HCT116 (cell line): ENCODE data around the gene USP10. TPM values are rescaled to one million over a fixed set of nuclear protein-coding genes. Genes with fewer than 3 reads are reported as not detected.

Experiments used
- ATAC-seq: fragments of 200-7000 bp; cut with Tn5 transposase; 2 replicates; pipeline ENCODE4 v1.9.1; 2020; ENCODE audit warnings: mild to moderate bottlenecking, moderate library complexity
- BruUV-seq: library from RNA; stranded (reverse); fragments of 400-500 nt; replicated peaks from 2 replicates; lab custom pipeline; 2021; lab: Mats Ljungman, UMichigan
- CTCF ChIA-PET: fragments of 300-600 bp; sonication (Branson Sonifier 250); formaldehyde crosslinking; loops from one replicate; lab custom pipeline; 2021; ENCODE audit warnings: antibody characterized with exemption; lab: Charles Lee
- POLR2A ChIA-PET: fragments of 300-600, 350-600 bp; sonication (Branson Sonifier 250); formaldehyde crosslinking; loops from one replicate; lab custom pipeline; 2021; ENCODE audit warnings: antibody characterized with exemption; lab: Charles Lee
- RAD21 ChIA-PET, 2 experiments: fragments of 300-600 bp; sonication (Branson Sonifier 250); formaldehyde crosslinking; loops; one replicate each; lab custom pipeline; 2023; ENCODE audit warnings: low total read pairs in 2 of 2; ENCODE audit not compliant: uncharacterized antibody in 2 of 2, unreplicated experiment in 2 of 2, low non-redundant PET in 1 of 2; lab: Charles Lee
- DNase-seq: peaks from one replicate; pipeline ENCODE4 v3.0.0-alpha.2; 2010; ENCODE audit warnings: low read depth, low spot score
- H2AFZ ChIP-seq: fragments of 200-600 bp; shearing (Covaris generic), sonication (generic); 2 replicates; pipeline ENCODE4 v1.6.1; 2017; ENCODE audit warnings: low read depth, mixed run types, mixed read lengths, antibody characterized with exemption, low read length; ENCODE audit not compliant: poor library complexity, severe bottlenecking
- H3K27ac ChIP-seq: 2 replicates; pipeline ENCODE4 v1.5.1; 2012; ENCODE audit warnings: low read depth, low read length
- H3K27me3 ChIP-seq: fragments of 200-600 bp; sonication (generic); 2 replicates; pipeline ENCODE4 v1.6.1; 2016; ENCODE audit warnings: mixed run types, low read length, mixed read lengths; ENCODE audit not compliant: insufficient read depth
- H3K36me3 ChIP-seq, 2 experiments: fragments of 200-500 bp in 1 of 2; fragments of 200-600 bp in 1 of 2; sonication (Bioruptor generic) in 1 of 2; sonication (generic) in 1 of 2; 2 replicates each; pipeline versions ENCODE4 v1.5.1 to v1.6.1; 2014 to 2016; ENCODE audit warnings: low read length in 2 of 2, inconsistent platforms in 1 of 2, mixed read lengths in 1 of 2, mixed run types in 1 of 2; ENCODE audit not compliant: insufficient read depth in 2 of 2, control insufficient read depth in 1 of 2
- H3K4me1 ChIP-seq, 2 experiments: fragments of 200-600 bp in 1 of 2; sonication (generic) in 1 of 2; 2 replicates each; pipeline versions ENCODE4 v1.5.1 to v1.6.1; 2012 to 2017; ENCODE audit warnings: low read length in 2 of 2, inconsistent platforms in 1 of 2, mild to moderate bottlenecking in 1 of 2, mixed read lengths in 1 of 2, mixed run types in 1 of 2, moderate library complexity in 1 of 2; ENCODE audit not compliant: insufficient read depth in 2 of 2, control insufficient read depth in 1 of 2
- H3K4me2 ChIP-seq: fragments of 200-600 bp; sonication (generic); 2 replicates; pipeline ENCODE4 v1.6.1; 2017; ENCODE audit warnings: mixed run types, low read length, mixed read lengths
- H3K4me3 ChIP-seq, 2 experiments: fragments of 200-600 bp in 1 of 2; sonication (generic) in 1 of 2; replicated peaks in 1 of 2; 2 replicates each; pipeline ENCODE4 v1.5.1; 2011 to 2016; ENCODE audit warnings: low read length in 2 of 2, control low read depth in 1 of 2, low read depth in 1 of 2, mild to moderate bottlenecking in 1 of 2, mixed read lengths in 1 of 2, mixed run types in 1 of 2
- H3K79me2 ChIP-seq: fragments of 200-600 bp; sonication (generic); 2 replicates; pipeline ENCODE4 v1.6.1; 2017; ENCODE audit warnings: mild to moderate bottlenecking, mixed run types, low read length, moderate library complexity, mixed read lengths; ENCODE audit not compliant: insufficient read depth
- H3K9ac ChIP-seq: fragments of 200-600 bp; sonication (generic); 2 replicates; pipeline ENCODE4 v1.6.1; 2016; ENCODE audit warnings: low read length, mixed read lengths
- H3K9me2 ChIP-seq: fragments of 200-600 bp; sonication (generic), shearing (Covaris generic); 2 replicates; pipeline ENCODE4 v1.6.1; 2017; ENCODE audit warnings: mixed run types, mild to moderate bottlenecking, moderate library complexity; ENCODE audit not compliant: insufficient read depth
- H3K9me3 ChIP-seq, 2 experiments: fragments of 200-500 bp in 1 of 2; fragments of 200-600 bp in 1 of 2; sonication (Bioruptor generic) in 1 of 2; sonication (generic) in 1 of 2; 2 replicates each; pipeline ENCODE4 v1.6.1; 2014 to 2017; ENCODE audit warnings: low read length in 2 of 2, mixed read lengths in 2 of 2, inconsistent platforms in 1 of 2, low read depth in 1 of 2, mild to moderate bottlenecking in 1 of 2, mixed run types in 1 of 2, moderate library complexity in 1 of 2; ENCODE audit not compliant: control insufficient read depth in 1 of 2, insufficient read depth in 1 of 2
- H4K20me1 ChIP-seq: fragments of 200-600 bp; sonication (generic), shearing (Covaris generic); 2 replicates; pipeline ENCODE4 v1.6.1; 2017; ENCODE audit warnings: mixed run types, mild to moderate bottlenecking, moderate library complexity; ENCODE audit not compliant: insufficient read depth
- CEBPB ChIP-seq: IDR thresholded peaks from 2 replicates; pipeline ENCODE4 v1.6.1; 2012; ENCODE audit warnings: low read depth
- EGR1 ChIP-seq: IDR thresholded peaks from 2 replicates; pipeline ENCODE4 v1.6.1; 2012; ENCODE audit warnings: low read depth
- EZH2phosphoT487 ChIP-seq: fragments of 200-600 bp; IDR thresholded peaks from 2 replicates; pipeline ENCODE4 v1.6.1; 2018; ENCODE audit warnings: antibody characterized with exemption, borderline replicate concordance
- JUND ChIP-seq: IDR thresholded peaks from 2 replicates; pipeline ENCODE4 v1.6.1; 2012
- POLR2A ChIP-seq: IDR thresholded peaks from 2 replicates; pipeline ENCODE4 v1.7.0; 2011; ENCODE audit warnings: borderline replicate concordance; ENCODE audit not compliant: insufficient read depth, insufficient read length; ENCODE audit errors: extremely low read depth
- POLR2AphosphoS5 ChIP-seq: IDR thresholded peaks from 2 replicates; pipeline ENCODE4 v1.6.1; 2011; ENCODE audit warnings: mild to moderate bottlenecking, low read depth, low read length, moderate library complexity
- SIN3A ChIP-seq: IDR thresholded peaks from 2 replicates; pipeline ENCODE4 v1.6.1; 2012; ENCODE audit warnings: low read depth
- SP1 ChIP-seq: IDR thresholded peaks from 2 replicates; pipeline ENCODE4 v1.6.1; 2012; ENCODE audit warnings: low read depth
- SRF ChIP-seq: IDR thresholded peaks from 2 replicates; pipeline ENCODE4 v1.6.1; 2012; ENCODE audit warnings: low read depth
- TCF7L2 ChIP-seq: IDR thresholded peaks from 2 replicates; pipeline ENCODE4 v1.7.0; 2011; ENCODE audit warnings: borderline replicate concordance, inconsistent platforms; ENCODE audit not compliant: insufficient read depth, insufficient read length; ENCODE audit errors: extremely low read depth
- YY1 ChIP-seq: IDR thresholded peaks from 2 replicates; pipeline ENCODE4 v1.6.1; 2011; ENCODE audit warnings: low read length, low read depth, moderate library complexity, mild to moderate bottlenecking; ENCODE audit not compliant: insufficient replicate concordance; ENCODE audit errors: extremely low read depth
- ZFX ChIP-seq: fragments of 450-650 bp; IDR thresholded peaks from 2 replicates; pipeline ENCODE4 v1.6.1; 2017
- ZNF274 ChIP-seq: fragments of 200-500 bp; sonication (Bioruptor generic); IDR thresholded peaks from 2 replicates; pipeline ENCODE4 v1.6.1; 2014; ENCODE audit warnings: mild to moderate bottlenecking, low read depth, low read length, inconsistent platforms
- intact Hi-C: fragments of 100-400 bp; cut with micrococcal nuclease; formaldehyde crosslinking; loops from 2 replicates; pipeline ENCODE4 v1.10.0; 2022
- total RNA-seq: library from RNA; stranded (reverse); gene quantifications from one replicate; pipeline ENCODE4 v1.2.1, GENCODE V29; 2021; ENCODE audit not compliant: unreplicated experiment
- TF ChIP-seq, protein P1 (sequence below): IDR thresholded peaks from 2 replicates; pipeline ENCODE4 v1.6.1; 2012
- TF ChIP-seq, protein P2 (sequence below), 3 experiments: fragments of 200-600 bp in 1 of 3; sonication (generic) in 1 of 3; IDR thresholded peaks in 2 of 3; conservative IDR thresholded peaks in 1 of 3; 2 replicates each; pipeline ENCODE4 v1.5.1; 2012 to 2017; ENCODE audit warnings: low read depth in 2 of 3, low read length in 2 of 3, antibody characterized with exemption in 1 of 3, borderline replicate concordance in 1 of 3, control low read depth in 1 of 3, mild to moderate bottlenecking in 1 of 3, mixed read lengths in 1 of 3, mixed run types in 1 of 3, moderate library complexity in 1 of 3; ENCODE audit not compliant: insufficient read depth in 1 of 3
- TF ChIP-seq, protein P3 (sequence below): IDR thresholded peaks from 2 replicates; pipeline ENCODE4 v1.6.1; 2012; ENCODE audit warnings: low read depth
- TF ChIP-seq, protein P4 (sequence below): IDR thresholded peaks from 2 replicates; pipeline ENCODE4 v1.6.1; 2012

USP10 gene
- total RNA-seq, 1 experiment from 2014 or later: 175 TPM

DNA sequence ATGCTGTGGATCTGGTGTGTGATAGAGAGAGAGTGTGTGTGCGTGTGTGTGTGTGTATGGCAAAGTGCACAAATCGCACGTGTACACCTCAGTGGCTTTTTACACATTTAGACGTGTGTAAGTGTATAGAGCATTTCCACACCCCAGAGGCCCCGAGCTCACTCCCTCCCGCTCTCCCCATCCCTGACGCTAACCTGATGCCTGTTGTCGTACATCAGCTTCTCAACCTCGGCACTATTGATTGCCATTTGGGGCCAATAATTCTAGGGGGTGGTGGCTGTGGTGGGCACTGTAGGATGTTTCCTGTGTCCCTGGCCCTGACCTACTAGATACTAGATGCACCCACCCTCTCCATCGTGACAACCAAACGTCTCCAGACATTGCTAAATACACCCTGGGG is 89.6 kb downstream of the USP10 start:
- Histone ChIP-seq H4K20me1 (no peaks in the 10 kb centered on the region), H3K9me3 (no peaks in the 10 kb centered on the region), H3K79me2 (no peaks in the 10 kb centered on the region), H2AFZ (no peak overlapping the region), H3K9ac (no peak overlapping the region), H3K36me3 (no peaks in the 10 kb centered on the region), H3K27ac (no peak overlapping the region), H3K27me3 (no peaks in the 10 kb centered on the region), H3K4me1 (0 out of 4 replicates have a peak, but pooled peaks cover 0 to 2% of the 10 kb centered on the region in 2 experiments), H3K4me2 (no peak overlapping the region), H3K4me3 (no peak overlapping the region), H3K9me2 (no peaks in the 10 kb centered on the region)
- ChIA-PET CTCF (no interaction called here), RAD21 (no interaction called here), POLR2A (no interaction called here)
- DNase-seq (no peak), ATAC-seq (no peak)
- intact Hi-C loops: no loop called here
- no TSS peak for BruUV-seq
- TF ChIP-seq JUND: no peak
- no peak for TF ChIP-seq YY1
- no peak for TF ChIP-seq EZH2phosphoT487
- no peak for TF ChIP-seq SRF
- TF ChIP-seq, protein P1, sequence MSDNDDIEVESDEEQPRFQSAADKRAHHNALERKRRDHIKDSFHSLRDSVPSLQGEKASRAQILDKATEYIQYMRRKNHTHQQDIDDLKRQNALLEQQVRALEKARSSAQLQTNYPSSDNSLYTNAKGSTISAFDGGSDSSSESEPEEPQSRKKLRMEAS: no peak
- TF ChIP-seq CEBPB: no peak
- TF ChIP-seq SIN3A: no peak
- TF ChIP-seq, protein P2, sequence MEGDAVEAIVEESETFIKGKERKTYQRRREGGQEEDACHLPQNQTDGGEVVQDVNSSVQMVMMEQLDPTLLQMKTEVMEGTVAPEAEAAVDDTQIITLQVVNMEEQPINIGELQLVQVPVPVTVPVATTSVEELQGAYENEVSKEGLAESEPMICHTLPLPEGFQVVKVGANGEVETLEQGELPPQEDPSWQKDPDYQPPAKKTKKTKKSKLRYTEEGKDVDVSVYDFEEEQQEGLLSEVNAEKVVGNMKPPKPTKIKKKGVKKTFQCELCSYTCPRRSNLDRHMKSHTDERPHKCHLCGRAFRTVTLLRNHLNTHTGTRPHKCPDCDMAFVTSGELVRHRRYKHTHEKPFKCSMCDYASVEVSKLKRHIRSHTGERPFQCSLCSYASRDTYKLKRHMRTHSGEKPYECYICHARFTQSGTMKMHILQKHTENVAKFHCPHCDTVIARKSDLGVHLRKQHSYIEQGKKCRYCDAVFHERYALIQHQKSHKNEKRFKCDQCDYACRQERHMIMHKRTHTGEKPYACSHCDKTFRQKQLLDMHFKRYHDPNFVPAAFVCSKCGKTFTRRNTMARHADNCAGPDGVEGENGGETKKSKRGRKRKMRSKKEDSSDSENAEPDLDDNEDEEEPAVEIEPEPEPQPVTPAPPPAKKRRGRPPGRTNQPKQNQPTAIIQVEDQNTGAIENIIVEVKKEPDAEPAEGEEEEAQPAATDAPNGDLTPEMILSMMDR (IDR thresholded peaks at IDR 0.05 in 2 of 3, conservative IDR thresholded peaks at IDR 0.05 in 1 of 3; ENCODE audit: borderline replicate concordance in 1 of 3, insufficient read depth in 1 of 3, low read depth in 2 of 3, low read length in 2 of 3): no peak
- TF ChIP-seq EGR1: no peak
- TF ChIP-seq TCF7L2: no peak
- TF ChIP-seq ZNF274: no peak
- no peak for TF ChIP-seq POLR2AphosphoS5
- TF ChIP-seq, protein P3, sequence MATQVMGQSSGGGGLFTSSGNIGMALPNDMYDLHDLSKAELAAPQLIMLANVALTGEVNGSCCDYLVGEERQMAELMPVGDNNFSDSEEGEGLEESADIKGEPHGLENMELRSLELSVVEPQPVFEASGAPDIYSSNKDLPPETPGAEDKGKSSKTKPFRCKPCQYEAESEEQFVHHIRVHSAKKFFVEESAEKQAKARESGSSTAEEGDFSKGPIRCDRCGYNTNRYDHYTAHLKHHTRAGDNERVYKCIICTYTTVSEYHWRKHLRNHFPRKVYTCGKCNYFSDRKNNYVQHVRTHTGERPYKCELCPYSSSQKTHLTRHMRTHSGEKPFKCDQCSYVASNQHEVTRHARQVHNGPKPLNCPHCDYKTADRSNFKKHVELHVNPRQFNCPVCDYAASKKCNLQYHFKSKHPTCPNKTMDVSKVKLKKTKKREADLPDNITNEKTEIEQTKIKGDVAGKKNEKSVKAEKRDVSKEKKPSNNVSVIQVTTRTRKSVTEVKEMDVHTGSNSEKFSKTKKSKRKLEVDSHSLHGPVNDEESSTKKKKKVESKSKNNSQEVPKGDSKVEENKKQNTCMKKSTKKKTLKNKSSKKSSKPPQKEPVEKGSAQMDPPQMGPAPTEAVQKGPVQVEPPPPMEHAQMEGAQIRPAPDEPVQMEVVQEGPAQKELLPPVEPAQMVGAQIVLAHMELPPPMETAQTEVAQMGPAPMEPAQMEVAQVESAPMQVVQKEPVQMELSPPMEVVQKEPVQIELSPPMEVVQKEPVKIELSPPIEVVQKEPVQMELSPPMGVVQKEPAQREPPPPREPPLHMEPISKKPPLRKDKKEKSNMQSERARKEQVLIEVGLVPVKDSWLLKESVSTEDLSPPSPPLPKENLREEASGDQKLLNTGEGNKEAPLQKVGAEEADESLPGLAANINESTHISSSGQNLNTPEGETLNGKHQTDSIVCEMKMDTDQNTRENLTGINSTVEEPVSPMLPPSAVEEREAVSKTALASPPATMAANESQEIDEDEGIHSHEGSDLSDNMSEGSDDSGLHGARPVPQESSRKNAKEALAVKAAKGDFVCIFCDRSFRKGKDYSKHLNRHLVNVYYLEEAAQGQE: no peak
- no peak for TF ChIP-seq ZFX
- no peak for TF ChIP-seq SP1
- TF ChIP-seq, protein P4, sequence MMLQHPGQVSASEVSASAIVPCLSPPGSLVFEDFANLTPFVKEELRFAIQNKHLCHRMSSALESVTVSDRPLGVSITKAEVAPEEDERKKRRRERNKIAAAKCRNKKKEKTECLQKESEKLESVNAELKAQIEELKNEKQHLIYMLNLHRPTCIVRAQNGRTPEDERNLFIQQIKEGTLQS: no peak
- TF ChIP-seq POLR2A: no peak
